Transverse colon (tissue), 4 donors: Measurements from ENCODE around the gene GABBR2. TPM values are rescaled to one million over a fixed set of nuclear protein-coding genes. Genes with fewer than 3 reads are reported as not detected.

Source experiments
- DNase-seq: peaks from one replicate; pipeline ENCODE4 v3.0.0-alpha.2; 2019
- H3K27ac ChIP-seq, 4 donors: fragments of 200-600 bp; sonication (generic); 2 replicates each; pipeline ENCODE4 v1.5.1; 2016 to 2018; ENCODE audit warnings: inconsistent platforms in 4 of 4
- H3K27me3 ChIP-seq: fragments of 200-600 bp; sonication (generic); 2 replicates; pipeline ENCODE4 v1.5.1; 2017; ENCODE audit warnings: inconsistent platforms
- H3K36me3 ChIP-seq, 4 donors: fragments of 200-600 bp; sonication (generic); 2 replicates each; pipeline ENCODE4 v1.5.1; 2017 to 2019; ENCODE audit warnings: inconsistent platforms in 4 of 4
- H3K4me1 ChIP-seq, 4 donors: fragments of 200-600 bp; sonication (generic); 2 replicates each; pipeline ENCODE4 v1.5.1; 2017 to 2020; ENCODE audit warnings: inconsistent platforms in 4 of 4
- H3K4me3 ChIP-seq, 4 donors: fragments of 200-600 bp; sonication (generic); 1 replicate in 1 of 4; 2 replicates in 3 of 4; pipeline versions ENCODE4 v1.5.1 to v1.6.1; 2017 to 2019; ENCODE audit warnings: inconsistent platforms in 4 of 4
- H3K9me3 ChIP-seq, 2 donors: fragments of 200-600 bp; sonication (generic); 2 replicates each; pipeline ENCODE4 v1.5.1; 2017 to 2019; ENCODE audit warnings: inconsistent platforms in 2 of 2
- CTCF ChIP-seq, 5 experiments: fragments of 200-600 bp in 3 of 5; fragments of 450-650 bp in 2 of 5; sonication (generic) in 3 of 5; IDR thresholded peaks; 1 replicate in 2 of 5; 2 replicates in 3 of 5; pipeline ENCODE4 v1.5.1; 2016 to 2017; ENCODE audit warnings: antibody characterized with exemption in 5 of 5, inconsistent platforms in 3 of 5, mild to moderate bottlenecking in 2 of 5, moderate library complexity in 1 of 5
- EP300 ChIP-seq: sonication (generic); formaldehyde crosslinking; IDR thresholded peaks from one replicate; pipeline ENCODE4 v1.6.1; 2017; ENCODE audit warnings: antibody characterized with exemption, low read depth
- POLR2A ChIP-seq: fragments of 450-650 bp; IDR thresholded peaks from one replicate; pipeline ENCODE4 v1.6.1; 2016; ENCODE audit warnings: antibody characterized with exemption, mild to moderate bottlenecking, moderate library complexity
- POLR2AphosphoS5 ChIP-seq, 3 donors: sonication (generic); formaldehyde crosslinking; IDR thresholded peaks; one replicate each; pipeline ENCODE4 v1.6.1; 2016; ENCODE audit warnings: antibody characterized with exemption in 3 of 3
- WGBS, 2 donors: methylation state at CpG; one replicate each; pipeline ENCODE4 v1.1.5; 2018; ENCODE audit warnings: low coverage in 1 of 2; 5-methylcytosine and 5-hydroxymethylcytosine counted together
- in situ Hi-C, 4 donors: fragments of 200-750 bp; cut with MboI; loops; one replicate each; pipeline versions ENCODE4 v1.15.0 to v1.15.1; 2017; ENCODE audit warnings: low sequenced_read_pairs in 3 of 4, low pct_ligation_motif_present in 1 of 4, low pct_unique_long_range_greater_than_20kb in 1 of 4
- intact Hi-C: fragments of 100-400 bp; cut with DNase I; formaldehyde crosslinking; loops from one replicate; pipeline ENCODE4 v1.15.1; 2023; ENCODE audit warnings: low total_unique reads
- total RNA-seq, 4 donors: library from RNA; depleted of rRNA; stranded (reverse); fragments of >200 nt; gene quantifications; one replicate each; pipeline ENCODE4 v1.1.0, GENCODE V29; 2016

Gene GABBR2
- total RNA-seq, 4 donors from 2014 or later, result not detected

DNA sequence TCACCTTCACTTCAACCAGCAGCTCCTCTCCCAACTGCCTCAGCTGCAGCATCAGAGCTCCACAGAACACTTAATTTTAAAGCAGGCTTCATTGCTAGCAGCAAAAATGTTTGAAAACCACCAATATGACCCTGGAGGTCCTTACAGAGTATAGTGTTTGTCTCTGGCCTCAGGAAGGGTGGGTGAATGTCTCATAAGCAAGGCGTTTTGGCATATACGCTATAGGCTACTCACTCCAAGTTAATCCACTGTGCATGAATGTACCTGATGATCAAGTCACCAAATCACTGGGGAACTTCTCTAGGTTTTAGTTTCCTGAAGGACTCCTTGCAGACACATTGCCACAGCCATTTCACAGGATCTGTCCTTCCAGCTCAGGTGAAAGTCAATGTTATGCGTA lies 125.3 kb downstream of the GABBR2 start:
- in situ Hi-C loops, result no loop called here
- TF ChIP-seq POLR2AphosphoS5 (IDR thresholded peaks at IDR 0.05), result no peak
- Histone ChIP-seq H3K9me3 (no peaks in the 10 kb centered on the region), H3K4me1 (no peaks in the 10 kb centered on the region), H3K4me3 (no peak overlapping the region), H3K27ac (no peak overlapping the region), H3K36me3 (no peaks in the 10 kb centered on the region), H3K27me3 (peaks cover 16% of the 10 kb centered on the region)
- intact Hi-C loops, result no loop called here
- 90% methylated on average over 3 of the region's 3 CpGs; no CpG with 5 or more reads in 1 of the 2 donors for WGBS, 2 donors
- no peak for DNase-seq

DNA sequence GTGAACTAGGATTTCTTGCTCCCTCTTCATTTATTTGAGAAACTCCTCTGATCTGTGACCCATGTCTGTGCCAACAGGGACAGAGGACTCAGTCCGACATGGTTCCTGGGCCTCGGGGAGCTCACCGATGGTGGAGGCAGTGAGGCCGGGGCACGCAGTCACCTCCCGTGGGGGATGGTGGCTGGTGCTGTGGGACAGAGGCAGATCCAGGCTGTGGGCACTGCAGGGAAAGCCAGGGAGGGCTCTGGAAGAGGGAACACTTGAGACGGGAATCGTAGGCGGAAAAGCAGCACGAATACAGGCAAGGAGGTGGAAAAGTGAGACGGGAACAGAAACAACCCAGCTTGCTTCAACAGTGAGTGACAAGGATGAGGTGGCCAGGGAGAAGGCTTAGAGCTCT lies 127.8 kb downstream of the GABBR2 start:
- intact Hi-C loops, result no loop called here
- WGBS, 2 donors, result 77 to 78% methylated on average over 8 to 11 of the region's 11 CpGs
- Histone ChIP-seq H3K4me1 (no peaks in the 10 kb centered on the region), H3K9me3 (no peaks in the 10 kb centered on the region), H3K27me3 (peaks cover 26% of the 10 kb centered on the region), H3K4me3 (no peak overlapping the region), H3K27ac (no peak overlapping the region), H3K36me3 (no peaks in the 10 kb centered on the region)
- TF ChIP-seq POLR2A (no peak), EP300 (no peak), POLR2AphosphoS5 (IDR thresholded peaks at IDR 0.05) (no peak), CTCF (IDR thresholded peaks at IDR 0.05) (no peak)
- no peak for DNase-seq
- in situ Hi-C loops, result no loop called here

DNA sequence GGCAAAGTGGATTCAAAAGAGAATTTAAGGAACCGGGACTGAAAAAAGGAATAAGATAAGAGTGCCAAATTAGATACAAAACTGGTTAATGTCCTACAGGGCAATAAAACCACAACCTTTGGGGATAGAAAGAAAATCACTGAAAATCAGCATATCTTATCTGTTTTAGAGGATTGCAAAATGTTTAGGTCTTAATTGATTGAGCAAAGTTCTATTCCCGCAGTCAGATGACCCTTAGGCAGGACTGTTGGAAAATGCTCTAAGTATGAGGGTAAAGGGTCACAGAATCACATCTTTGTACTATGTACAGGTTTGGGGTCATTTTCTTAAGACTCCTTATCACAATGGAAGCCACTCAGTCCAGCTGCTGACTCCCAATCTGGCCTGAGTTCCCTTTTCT lies 129.0 kb downstream of the GABBR2 start:
- H3K27ac ChIP-seq, result no peak overlapping the region
- H3K36me3 ChIP-seq, result no peaks in the 10 kb centered on the region
- 54 to 56% methylated on average over 2 of the region's 2 CpGs for WGBS, 2 donors
- H3K9me3 ChIP-seq, result no peaks in the 10 kb centered on the region
- peaks cover 26% of the 10 kb centered on the region for H3K27me3 ChIP-seq
- in situ Hi-C loops (no loop called here), intact Hi-C loops (no loop called here)
- TF ChIP-seq CTCF (IDR thresholded peaks at IDR 0.05) (no peak), POLR2AphosphoS5 (IDR thresholded peaks at IDR 0.05) (no peak), POLR2A (no peak), EP300 (no peak)
- no peak overlapping the region for H3K4me3 ChIP-seq
- H3K4me1 ChIP-seq, result no peaks in the 10 kb centered on the region
- no peak for DNase-seq

GRCh38 chr9:98577446-98577845 lies 131.3 kb downstream of the GABBR2 start:
- no peak overlapping the region for H3K27ac ChIP-seq
- no peaks in the 10 kb centered on the region for H3K4me1 ChIP-seq
- in situ Hi-C loops, result no loop called here
- no peaks in the 10 kb centered on the region for H3K36me3 ChIP-seq
- H3K9me3 ChIP-seq, result no peaks in the 10 kb centered on the region
- intact Hi-C loops, result no loop called here
- H3K4me3 ChIP-seq, result no peak overlapping the region
- WGBS, 2 donors, result 75 to 81% methylated on average over 2 to 3 of the region's 3 CpGs
- H3K27me3 ChIP-seq, result peaks cover 26% of the 10 kb centered on the region
- DNase-seq, result no peak
- TF ChIP-seq EP300 (no peak), POLR2A (no peak), CTCF (IDR thresholded peaks at IDR 0.05) (no peak), POLR2AphosphoS5 (IDR thresholded peaks at IDR 0.05) (no peak)

DNA sequence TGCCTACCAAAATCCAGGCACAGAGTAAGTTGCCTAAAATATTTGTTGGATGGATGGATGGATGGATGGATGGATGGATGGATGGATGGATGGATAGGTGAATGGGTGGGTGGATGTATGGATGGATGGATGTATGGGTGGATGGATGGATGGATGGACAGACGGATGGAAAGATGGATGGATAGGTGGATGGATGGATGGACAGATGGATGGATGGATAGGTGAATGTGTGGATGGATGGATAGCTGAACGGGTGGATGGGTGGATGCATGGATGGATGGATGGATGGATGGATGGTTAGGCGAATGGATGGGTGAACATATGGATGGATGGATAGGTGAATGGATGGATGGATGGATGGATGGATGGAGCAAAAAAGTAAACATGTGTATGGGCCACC lies 131.9 kb downstream of the GABBR2 start:
- in situ Hi-C loops, result no loop called here
- no peaks in the 10 kb centered on the region for H3K36me3 ChIP-seq
- TF ChIP-seq POLR2AphosphoS5 (IDR thresholded peaks at IDR 0.05) (no peak), CTCF (IDR thresholded peaks at IDR 0.05) (no peak), EP300 (no peak), POLR2A (no peak)
- DNase-seq, result no peak
- peaks cover 26% of the 10 kb centered on the region for H3K27me3 ChIP-seq
- intact Hi-C loops, result no loop called here
- H3K27ac ChIP-seq, result no peak overlapping the region
- H3K9me3 ChIP-seq, result no peaks in the 10 kb centered on the region
- H3K4me3 ChIP-seq, result no peak overlapping the region
- WGBS, 2 donors, result 71 to 79% methylated on average over 3 of the region's 3 CpGs
- H3K4me1 ChIP-seq, result no peaks in the 10 kb centered on the region
